ENCODE results near the gene TTLL1. TPM values are rescaled to one million over a fixed set of nuclear protein-coding genes. Genes with fewer than 3 reads are reported as not detected.

Gene TTLL1
- total RNA-seq, 1 experiment from 2014 or later, result 4.3 TPM

DNA sequence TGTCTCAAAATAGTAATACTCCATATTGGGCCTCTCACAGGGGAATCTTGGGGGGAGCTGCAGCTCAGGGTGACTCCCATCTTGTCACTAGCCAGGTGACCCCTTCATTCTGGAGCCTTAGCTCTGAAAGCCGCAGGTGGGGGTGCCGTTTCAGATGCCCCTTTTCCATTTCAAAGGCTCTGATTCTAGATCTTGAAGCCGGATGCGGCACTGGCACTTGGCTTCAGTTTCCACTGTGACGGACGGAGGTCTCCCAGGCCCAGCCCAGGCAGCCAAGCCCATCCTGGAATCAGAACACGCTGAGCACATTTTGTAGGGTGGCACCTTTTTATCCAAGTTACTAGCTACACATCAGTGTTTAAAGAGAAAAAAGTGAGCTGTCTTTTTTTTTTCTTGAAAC lies 27.7 kb upstream of the TTLL1 start:
- Histone ChIP-seq H4K20me1 (ENCODE audit: insufficient read depth) (no peaks in the 10 kb centered on the region), H3K79me2 (ENCODE audit: insufficient read depth, low read length) (peaks cover 35% of the 10 kb centered on the region), H3K27me3 (ENCODE audit: insufficient read depth, low read length) (no peaks in the 10 kb centered on the region), H2AFZ (ENCODE audit: low read depth, low read length, poor library complexity, severe bottlenecking) (no peak overlapping the region), H3K36me3 (ENCODE audit: control insufficient read depth in 1 of 2, insufficient read depth in 2 of 2, low read length in 2 of 2) (no peaks in the 10 kb centered on the region), H3K9ac (ENCODE audit: low read length) (no peak overlapping the region), H3K9me3 (ENCODE audit: control insufficient read depth in 1 of 2, insufficient read depth in 1 of 2, low read depth in 1 of 2, low read length in 2 of 2) (no peaks in the 10 kb centered on the region), H3K27ac (ENCODE audit: low read depth, low read length) (no peak overlapping the region), H3K4me3 (replicated peaks in 1 of 2; ENCODE audit: low read depth in 1 of 2, low read length in 2 of 2) (no peak overlapping the region), H3K4me1 (ENCODE audit: control insufficient read depth in 1 of 2, insufficient read depth in 2 of 2, low read length in 2 of 2) (peaks cover 4 to 21% of the 10 kb centered on the region in 2 experiments), H3K9me2 (ENCODE audit: insufficient read depth) (no peaks in the 10 kb centered on the region), H3K4me2 (ENCODE audit: low read length) (no peak overlapping the region)
- CTCF ChIA-PET, result no interaction called here
- ATAC-seq (no peak), DNase-seq (ENCODE audit: low read depth, low spot score) (no peak)
- TF ChIP-seq EZH2phosphoT487 (IDR thresholded peaks at IDR 0.05; ENCODE audit: borderline replicate concordance) (no peak), TCF7L2 (IDR thresholded peaks at IDR 0.05; ENCODE audit: borderline replicate concordance, extremely low read depth, insufficient read depth, insufficient read length) (no peak), SP1 (IDR thresholded peaks at IDR 0.05; ENCODE audit: low read depth) (no peak), ZNF274 (IDR thresholded peaks at IDR 0.05; ENCODE audit: low read depth, low read length) (no peak), SRF (IDR thresholded peaks at IDR 0.05; ENCODE audit: low read depth) (no peak), ZFX (IDR thresholded peaks at IDR 0.05) (no peak)
- TF ChIP-seq, protein P1, sequence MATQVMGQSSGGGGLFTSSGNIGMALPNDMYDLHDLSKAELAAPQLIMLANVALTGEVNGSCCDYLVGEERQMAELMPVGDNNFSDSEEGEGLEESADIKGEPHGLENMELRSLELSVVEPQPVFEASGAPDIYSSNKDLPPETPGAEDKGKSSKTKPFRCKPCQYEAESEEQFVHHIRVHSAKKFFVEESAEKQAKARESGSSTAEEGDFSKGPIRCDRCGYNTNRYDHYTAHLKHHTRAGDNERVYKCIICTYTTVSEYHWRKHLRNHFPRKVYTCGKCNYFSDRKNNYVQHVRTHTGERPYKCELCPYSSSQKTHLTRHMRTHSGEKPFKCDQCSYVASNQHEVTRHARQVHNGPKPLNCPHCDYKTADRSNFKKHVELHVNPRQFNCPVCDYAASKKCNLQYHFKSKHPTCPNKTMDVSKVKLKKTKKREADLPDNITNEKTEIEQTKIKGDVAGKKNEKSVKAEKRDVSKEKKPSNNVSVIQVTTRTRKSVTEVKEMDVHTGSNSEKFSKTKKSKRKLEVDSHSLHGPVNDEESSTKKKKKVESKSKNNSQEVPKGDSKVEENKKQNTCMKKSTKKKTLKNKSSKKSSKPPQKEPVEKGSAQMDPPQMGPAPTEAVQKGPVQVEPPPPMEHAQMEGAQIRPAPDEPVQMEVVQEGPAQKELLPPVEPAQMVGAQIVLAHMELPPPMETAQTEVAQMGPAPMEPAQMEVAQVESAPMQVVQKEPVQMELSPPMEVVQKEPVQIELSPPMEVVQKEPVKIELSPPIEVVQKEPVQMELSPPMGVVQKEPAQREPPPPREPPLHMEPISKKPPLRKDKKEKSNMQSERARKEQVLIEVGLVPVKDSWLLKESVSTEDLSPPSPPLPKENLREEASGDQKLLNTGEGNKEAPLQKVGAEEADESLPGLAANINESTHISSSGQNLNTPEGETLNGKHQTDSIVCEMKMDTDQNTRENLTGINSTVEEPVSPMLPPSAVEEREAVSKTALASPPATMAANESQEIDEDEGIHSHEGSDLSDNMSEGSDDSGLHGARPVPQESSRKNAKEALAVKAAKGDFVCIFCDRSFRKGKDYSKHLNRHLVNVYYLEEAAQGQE (IDR thresholded peaks at IDR 0.05; ENCODE audit: low read depth), result no peak
- TF ChIP-seq, protein P2, sequence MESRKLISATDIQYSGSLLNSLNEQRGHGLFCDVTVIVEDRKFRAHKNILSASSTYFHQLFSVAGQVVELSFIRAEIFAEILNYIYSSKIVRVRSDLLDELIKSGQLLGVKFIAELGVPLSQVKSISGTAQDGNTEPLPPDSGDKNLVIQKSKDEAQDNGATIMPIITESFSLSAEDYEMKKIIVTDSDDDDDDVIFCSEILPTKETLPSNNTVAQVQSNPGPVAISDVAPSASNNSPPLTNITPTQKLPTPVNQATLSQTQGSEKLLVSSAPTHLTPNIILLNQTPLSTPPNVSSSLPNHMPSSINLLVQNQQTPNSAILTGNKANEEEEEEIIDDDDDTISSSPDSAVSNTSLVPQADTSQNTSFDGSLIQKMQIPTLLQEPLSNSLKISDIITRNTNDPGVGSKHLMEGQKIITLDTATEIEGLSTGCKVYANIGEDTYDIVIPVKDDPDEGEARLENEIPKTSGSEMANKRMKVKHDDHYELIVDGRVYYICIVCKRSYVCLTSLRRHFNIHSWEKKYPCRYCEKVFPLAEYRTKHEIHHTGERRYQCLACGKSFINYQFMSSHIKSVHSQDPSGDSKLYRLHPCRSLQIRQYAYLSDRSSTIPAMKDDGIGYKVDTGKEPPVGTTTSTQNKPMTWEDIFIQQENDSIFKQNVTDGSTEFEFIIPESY (IDR thresholded peaks at IDR 0.05; ENCODE audit: extremely low read depth, insufficient replicate concordance, low read length), result no peak
- no TSS peak for BruUV-seq (replicated peaks)
- intact Hi-C loops (cut with micrococcal nuclease), result no loop called here
- POLR2A ChIA-PET, result interaction anchor here (0.6 kb wide), 1 partner anchor 12 kb away, joined by 3 read pairs; no protein-coding TSS in a partner anchor
- RAD21 ChIA-PET (ENCODE audit: low non-redundant PET in 1 of 2, low total read pairs in 2 of 2, uncharacterized antibody in 2 of 2, unreplicated experiment in 2 of 2), result no interaction called here
